ENCODE measurements around the gene LHX4. TPM values are rescaled to one million over a fixed set of nuclear protein-coding genes. Genes with fewer than 3 reads are reported as not detected.

LHX4 gene
- total and polyA plus RNA-seq, 2 of the 4 experiments (the other 2 are of a cell fraction), result 0.05 to 0.18 TPM

- Histone ChIP-seq H4K5ac (ENCODE audit: low read depth, low read length) (no peak overlapping the region), H2AK5ac (ENCODE audit: low read depth, low read length) (no peak overlapping the region), H3K56ac (ENCODE audit: extremely low read depth, insufficient read depth, low read length) (no peak overlapping the region), H3K9me1 (ENCODE audit: insufficient read depth, low read length) (no peaks in the 10 kb centered on the region), H3K27ac (ENCODE audit: insufficient read depth, low read length) (no peak overlapping the region), H3K79me1 (ENCODE audit: low read depth in 1 of 2, low read length in 2 of 2) (peaks cover 13 to 56% of the 10 kb centered on the region in 2 experiments; a peak in 3 of 4 replicates), H2AK9ac (replicated peaks; ENCODE audit: low read depth, low read length, poor library complexity) (no peak overlapping the region), H2BK15ac (ENCODE audit: low read depth, low read length) (no peak overlapping the region), H3K4ac (ENCODE audit: low read depth, low read length) (no peak overlapping the region), H3K4me3 (ENCODE audit: insufficient read depth, low read depth, low read length) (no peak overlapping the region), H2BK20ac (ENCODE audit: low read depth, low read length) (no peak overlapping the region), H3K27me3 (ENCODE audit: control insufficient read depth, insufficient read depth, low read length) (no peaks in the 10 kb centered on the region), H4K91ac (ENCODE audit: insufficient read depth, low read depth, low read length) (no peak overlapping the region), H3K9ac (ENCODE audit: low read depth, low read length) (no peak overlapping the region), H3K9me3 (ENCODE audit: control insufficient read depth, insufficient read depth, low read length) (no peaks in the 10 kb centered on the region), H3K18ac (ENCODE audit: low read depth, low read length) (no peak overlapping the region), H4K20me1 (ENCODE audit: insufficient read depth, low read length) (peaks cover 30% of the 10 kb centered on the region), H2BK120ac (ENCODE audit: low read depth, low read length) (no peak overlapping the region), H3K4me1 (ENCODE audit: control insufficient read depth, insufficient read depth, low read length) (no peaks in the 10 kb centered on the region), H4K8ac (ENCODE audit: low read depth in 2 of 2, low read length in 2 of 2) (no peak overlapping the region), H2AFZ (replicated peaks; ENCODE audit: low read length, poor library complexity) (no peak overlapping the region), H3K23ac (ENCODE audit: low read depth, low read length) (no peak overlapping the region), H3K36me3 (ENCODE audit: control insufficient read depth, insufficient read depth, low read length) (peaks cover 95% of the 10 kb centered on the region), H3K4me2 (ENCODE audit: low read depth, low read length) (no peak overlapping the region), H2BK5ac (ENCODE audit: low read depth, low read length, poor library complexity, severe bottlenecking) (no peak overlapping the region), H3K14ac (replicated peaks; ENCODE audit: low read depth, low read length) (no peak overlapping the region)
- ATAC-seq (ENCODE audit: low read depth), result no peak
- dilution Hi-C loops (cut with HindIII; ENCODE audit: low sequenced_read_pairs, unreplicated experiment) (no loop called here), intact Hi-C loops (cut with micrococcal nuclease) (no loop called here), in situ Hi-C loops (cut with MboI; ENCODE audit: low sequenced_read_pairs) (loop anchor here (10.0 kb wide), 1 partner anchor 309 kb away; the partner anchor contains the start of gene TOR1AIP2)
- DNase-seq, result no peak
- TF ChIP-seq MAFK (IDR thresholded peaks at IDR 0.05; ENCODE audit: low read depth, low read length), result no peak
- TF ChIP-seq FOS (IDR thresholded peaks at IDR 0.05; ENCODE audit: low read depth, low read length), result no peak
- no peak for TF ChIP-seq SMC3 (IDR thresholded peaks at IDR 0.05; ENCODE audit: low read depth, low read length)
- no peak for TF ChIP-seq RFX5 (IDR thresholded peaks at IDR 0.05; ENCODE audit: low read depth, low read length)
- no peak for TF ChIP-seq RAD21 (IDR thresholded peaks at IDR 0.05; ENCODE audit: low read length)
- TF ChIP-seq POLR2A (IDR thresholded peaks at IDR 0.05; ENCODE audit: low read depth, low read length), result no peak
- TF ChIP-seq CEBPB (IDR thresholded peaks at IDR 0.05; ENCODE audit: low read depth, low read length), result no peak
- no peak for TF ChIP-seq RCOR1 (IDR thresholded peaks at IDR 0.05; ENCODE audit: insufficient replicate concordance, low read length)
- TF ChIP-seq USF2 (IDR thresholded peaks at IDR 0.05; ENCODE audit: low read depth, low read length), result no peak
- TF ChIP-seq CHD1 (IDR thresholded peaks at IDR 0.05; ENCODE audit: low read depth, low read length), result no peak
- no peak for TF ChIP-seq CTCF (conservative IDR thresholded peaks at IDR 0.05; ENCODE audit: low read depth, low read length)
- no peak for TF ChIP-seq MXI1 (IDR thresholded peaks at IDR 0.05; ENCODE audit: borderline replicate concordance, low read depth, low read length)
- TF ChIP-seq MAZ (IDR thresholded peaks at IDR 0.05; ENCODE audit: borderline replicate concordance, low read depth, low read length), result no peak
- no peak for TF ChIP-seq ELK1 (IDR thresholded peaks at IDR 0.05; ENCODE audit: borderline replicate concordance, low read depth, low read length)
- no peak for TF ChIP-seq BHLHE40 (IDR thresholded peaks at IDR 0.05; ENCODE audit: low read depth, low read length)
- TF ChIP-seq NFE2L2 (IDR thresholded peaks at IDR 0.05; ENCODE audit: low read depth, low read length), result no peak
- WGBS, 2 experiments (ENCODE audit: extremely low coverage in 2 of 2, insufficient read length in 1 of 2), result no CpG with 5 or more reads among the region's 9 CpGs
- ChIA-PET CTCF (no interaction called here), POLR2A (ENCODE audit: unreplicated experiment) (no interaction called here)
- no TSS peak for BruUV-seq (replicated peaks)
Observed at GRCh38 chr1:180184041-180184440, 46.0 kb upstream of the LHX4 start.

Measured in IMR-90 (cell line).